Hepatocyte (in vitro differentiated cells): ENCODE results near the gene PCDHA2. TPM values are rescaled to one million over a fixed set of nuclear protein-coding genes. Genes with fewer than 3 reads are reported as not detected.
"Not testable (repeated sequence)": the region's sequence is repeated elsewhere in the genome, so short reads cannot be mapped to it uniquely, and the experiment has no call there.

Experiments
- DNase-seq: peaks from one replicate; pipeline ENCODE4 v3.0.0-alpha.2; 2016; ENCODE audit warnings: low spot score
- H2AFZ ChIP-seq: fragments of 200-600 bp; sonication (generic); 2 replicates; pipeline ENCODE4 v1.6.0; 2016; ENCODE audit warnings: antibody characterized with exemption, mild to moderate bottlenecking
- H3K27ac ChIP-seq: fragments of 200-600 bp; sonication (generic); 2 replicates; pipeline ENCODE4 v1.5.1; 2016; ENCODE audit warnings: mild to moderate bottlenecking
- H3K27me3 ChIP-seq: fragments of 200-600 bp; sonication (generic); 2 replicates; pipeline ENCODE4 v1.6.1; 2016
- H3K36me3 ChIP-seq: fragments of 200-600 bp; sonication (generic); replicated peaks from 2 replicates; pipeline ENCODE4 v1.5.1; 2016; ENCODE audit warnings: low read depth; ENCODE audit not compliant: insufficient read depth
- H3K4me1 ChIP-seq: fragments of 200-600 bp; sonication (generic); 2 replicates; pipeline ENCODE4 v1.5.1; 2016; ENCODE audit warnings: mild to moderate bottlenecking, moderate library complexity; ENCODE audit not compliant: insufficient read depth
- H3K4me2 ChIP-seq: fragments of 200-600 bp; sonication (generic); 2 replicates; pipeline ENCODE4 v1.6.0; 2016
- H3K4me3 ChIP-seq: fragments of 200-600 bp; sonication (generic); 2 replicates; pipeline ENCODE4 v1.5.1; 2016; ENCODE audit warnings: mild to moderate bottlenecking
- H3K79me2 ChIP-seq: fragments of 200-600 bp; sonication (generic); 2 replicates; pipeline ENCODE4 v1.6.0; 2017; ENCODE audit warnings: mild to moderate bottlenecking
- H3K9me2 ChIP-seq: fragments of 200-600 bp; sonication (generic); replicated peaks from 2 replicates; pipeline ENCODE4 v1.6.0; 2017; ENCODE audit warnings: mild to moderate bottlenecking; ENCODE audit not compliant: insufficient read depth
- H3K9me3 ChIP-seq: fragments of 200-600 bp; sonication (generic); 2 replicates; pipeline ENCODE4 v1.5.1; 2016; ENCODE audit warnings: low read depth, mild to moderate bottlenecking
- H4K20me1 ChIP-seq: fragments of 200-600 bp; sonication (generic); 2 replicates; pipeline ENCODE4 v1.6.0; 2016; ENCODE audit warnings: mild to moderate bottlenecking; ENCODE audit not compliant: insufficient read depth, poor library complexity, severe bottlenecking
- EZH2 ChIP-seq: fragments of 200-600 bp; sonication (generic); IDR thresholded peaks from 2 replicates; pipeline ENCODE4 v1.6.1; 2016; ENCODE audit warnings: antibody characterized with exemption, mild to moderate bottlenecking, borderline replicate concordance
- EZH2phosphoT487 ChIP-seq: fragments of 200-600 bp; sonication (generic); IDR thresholded peaks from one replicate; pipeline ENCODE4 v1.6.1; 2018; ENCODE audit warnings: antibody characterized with exemption, mild to moderate bottlenecking, low read depth, moderate library complexity; ENCODE audit not compliant: unreplicated experiment, severe bottlenecking
- WGBS: methylation state at CpG from one replicate; pipeline ENCODE4 v1.1.6; 2016; ENCODE audit warnings: low lambda C conversion rate; ENCODE audit errors: missing lambda C conversion rate; 5-methylcytosine and 5-hydroxymethylcytosine counted together
- polyA plus RNA-seq: library from polyadenylated mRNA; unstranded; fragments of >200 nt; fragmentation: Nextera tagmentation; extraction: Ambion mirVana; gene quantifications from 2 replicates; pipeline ENCODE4 v1.2.1, GENCODE V29; 2016
- total RNA-seq: library from RNA; depleted of rRNA; stranded (reverse); fragments of >200 nt; gene quantifications from 2 replicates; pipeline ENCODE4 v1.2.3, GENCODE V29; 2014
- TF ChIP-seq, protein P1 (sequence below): fragments of 200-600 bp; sonication (generic); IDR thresholded peaks from 2 replicates; pipeline ENCODE4 v1.5.1; 2016; ENCODE audit warnings: antibody characterized with exemption, mild to moderate bottlenecking; ENCODE audit not compliant: poor library complexity

Gene PCDHA2
- total and polyA plus RNA-seq, 2 experiments from 2014 or later: 2.0 to 3.9 TPM

- Histone ChIP-seq H3K9me2 (no peaks in the 10 kb centered on the region), H3K27ac (no peak within 1 kb of the TSS), H3K79me2 (no peaks in the 10 kb centered on the region), H4K20me1 (no peaks in the 10 kb centered on the region), H3K9me3 (peaks cover 34% of the 10 kb centered on the region), H2AFZ (no peak within 1 kb of the TSS), H3K27me3 (no peaks in the 10 kb centered on the region), H3K36me3 (no peaks in the 10 kb centered on the region), H3K4me2 (no peak within 1 kb of the TSS), H3K4me3 (no peak within 1 kb of the TSS), H3K4me1 (no peaks in the 10 kb centered on the region)
- TF ChIP-seq EZH2 (no peak), EZH2phosphoT487 (no peak)
- TF ChIP-seq, protein P1, sequence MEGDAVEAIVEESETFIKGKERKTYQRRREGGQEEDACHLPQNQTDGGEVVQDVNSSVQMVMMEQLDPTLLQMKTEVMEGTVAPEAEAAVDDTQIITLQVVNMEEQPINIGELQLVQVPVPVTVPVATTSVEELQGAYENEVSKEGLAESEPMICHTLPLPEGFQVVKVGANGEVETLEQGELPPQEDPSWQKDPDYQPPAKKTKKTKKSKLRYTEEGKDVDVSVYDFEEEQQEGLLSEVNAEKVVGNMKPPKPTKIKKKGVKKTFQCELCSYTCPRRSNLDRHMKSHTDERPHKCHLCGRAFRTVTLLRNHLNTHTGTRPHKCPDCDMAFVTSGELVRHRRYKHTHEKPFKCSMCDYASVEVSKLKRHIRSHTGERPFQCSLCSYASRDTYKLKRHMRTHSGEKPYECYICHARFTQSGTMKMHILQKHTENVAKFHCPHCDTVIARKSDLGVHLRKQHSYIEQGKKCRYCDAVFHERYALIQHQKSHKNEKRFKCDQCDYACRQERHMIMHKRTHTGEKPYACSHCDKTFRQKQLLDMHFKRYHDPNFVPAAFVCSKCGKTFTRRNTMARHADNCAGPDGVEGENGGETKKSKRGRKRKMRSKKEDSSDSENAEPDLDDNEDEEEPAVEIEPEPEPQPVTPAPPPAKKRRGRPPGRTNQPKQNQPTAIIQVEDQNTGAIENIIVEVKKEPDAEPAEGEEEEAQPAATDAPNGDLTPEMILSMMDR: no peak
- WGBS: 97% methylated on average over 37 of the region's 39 CpGs
- DNase-seq: no peak
Observed at GRCh38 chr5:140821375-140822280, 27.0 kb downstream of the PCDHA2 start, which contains the start of gene PCDHA5. TSS of gene PCDHA5 (plus strand) at chr5:140821613.

DNA sequence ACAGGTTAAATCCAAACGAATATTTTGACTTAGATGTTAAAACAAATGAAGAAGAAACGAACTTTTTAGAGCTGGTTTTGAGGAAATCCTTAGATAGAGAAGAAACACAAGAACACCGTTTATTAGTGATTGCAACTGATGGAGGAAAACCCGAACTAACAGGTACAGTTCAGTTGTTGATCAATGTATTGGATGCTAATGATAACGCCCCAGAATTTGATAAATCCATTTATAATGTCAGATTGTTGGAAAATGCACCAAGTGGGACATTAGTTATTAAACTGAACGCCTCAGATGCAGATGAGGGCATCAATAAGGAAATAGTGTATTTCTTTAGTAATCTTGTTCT is 27.6 kb downstream of the PCDHA2 start:
- H3K27me3 ChIP-seq: no peaks in the 10 kb centered on the region
- H3K4me2 ChIP-seq: no peak overlapping the region

GRCh38 chr5:140822969-140823368 is 28.3 kb downstream of the PCDHA2 start:
- not testable (repeated sequence) for H3K4me3 ChIP-seq, H3K4me1 ChIP-seq, H3K4me2 ChIP-seq, DNase-seq, H3K36me3 ChIP-seq, H3K79me2 ChIP-seq, H4K20me1 ChIP-seq, H3K9me2 ChIP-seq, H3K27me3 ChIP-seq, H3K27ac ChIP-seq, H2AFZ ChIP-seq
- 98% methylated on average over 48 of the region's 48 CpGs for WGBS
- peaks cover 47% of the 10 kb centered on the region for H3K9me3 ChIP-seq

More for the DNA sequence above, 27.6 kb downstream of the PCDHA2 start:
- WGBS: 95% methylated on average over 6 of the region's 6 CpGs
- Histone ChIP-seq H3K9me3 (peaks cover 41% of the 10 kb centered on the region), H3K27ac (no peak overlapping the region), H3K4me3 (no peak overlapping the region), H2AFZ (no peak overlapping the region), H3K36me3 (no peaks in the 10 kb centered on the region), H3K9me2 (no peaks in the 10 kb centered on the region), H4K20me1 (no peaks in the 10 kb centered on the region), H3K79me2 (no peaks in the 10 kb centered on the region), H3K4me1 (no peaks in the 10 kb centered on the region)
- DNase-seq: no peak
- TF ChIP-seq, protein P1: no peak
- TF ChIP-seq EZH2phosphoT487: no peak

GRCh38 chr5:140823475-140823874 is 28.8 kb downstream of the PCDHA2 start:
- TF ChIP-seq EZH2phosphoT487 (no peak), EZH2 (no peak)
- TF ChIP-seq, protein P1: no peak
- 98% methylated on average over 37 of the region's 38 CpGs for WGBS
- no peak for DNase-seq
- no peaks in the 10 kb centered on the region for H4K20me1 ChIP-seq
- H3K4me1 ChIP-seq: no peaks in the 10 kb centered on the region
- no peaks in the 10 kb centered on the region for H3K79me2 ChIP-seq
- no peaks in the 10 kb centered on the region for H3K36me3 ChIP-seq
- H3K4me2 ChIP-seq: no peak overlapping the region
- H3K9me2 ChIP-seq: no peaks in the 10 kb centered on the region
- H2AFZ ChIP-seq: no peak overlapping the region
- H3K9me3 ChIP-seq: peaks cover 47% of the 10 kb centered on the region
- no peak overlapping the region for H3K27ac ChIP-seq
- no peak overlapping the region for H3K4me3 ChIP-seq
- H3K27me3 ChIP-seq: no peaks in the 10 kb centered on the region
